ENCODE data around the gene DYNC2I2.
A peak's percentile ranks its signal among the peaks of the same experiment; 100 is the strongest.
"Not testable (repeated sequence)": the region's sequence is repeated elsewhere in the genome, so short reads cannot be mapped to it uniquely, and the experiment has no call there.

Gene DYNC2I2

DNA sequence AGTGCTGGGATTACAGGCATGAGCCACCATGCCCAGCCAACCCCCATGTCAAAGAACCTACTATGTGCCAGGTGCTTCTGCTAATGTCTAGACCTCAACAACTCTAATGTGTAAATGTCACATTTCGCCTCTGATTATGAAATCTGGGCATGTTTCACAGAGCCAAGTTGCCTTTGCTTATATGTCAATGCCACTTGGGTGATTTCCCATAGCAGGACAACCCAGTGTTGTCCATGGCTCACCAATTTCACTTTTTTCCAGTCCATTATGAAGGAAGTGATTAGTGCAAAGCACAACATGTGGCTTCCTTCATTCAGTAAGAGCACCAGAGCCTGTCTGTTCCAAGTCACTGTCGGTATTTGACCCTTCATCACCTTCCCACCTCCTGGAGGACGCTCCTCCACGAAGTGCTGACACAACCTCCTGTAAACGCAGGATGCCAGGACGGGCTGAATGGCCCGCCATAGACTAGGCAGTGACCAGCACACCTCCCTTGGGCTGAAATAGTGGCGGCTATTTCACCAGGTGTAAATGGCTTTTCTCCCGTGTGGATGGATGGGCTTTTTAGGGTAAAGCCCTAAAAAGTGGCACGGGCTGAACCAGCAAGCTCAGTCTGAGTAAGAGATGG lies 44.7 kb upstream of the DYNC2I2 start:
- TF ChIP-seq Cebpa-rat (IDR thresholded peaks at IDR 0.05) = no peak
- H3K4me3 ChIP-seq = no peak overlapping the region
- peak overlapping the region in 2 of 11 experiments; percentile 86 to 88; a peak in 1 of 22 replicates for H3K9ac ChIP-seq
- H3K27ac ChIP-seq = no peak overlapping the region
- peaks cover 9 to 26% (median 17%) of the 10 kb centered on the region in 11 experiments for H3K36me3 ChIP-seq
- H3K4me2 ChIP-seq = peak overlapping the region in 8 of 11 experiments; percentile 82 to 99 (median 97); a peak in 7 of 22 replicates
- H3K27me3 ChIP-seq = no peaks in the 10 kb centered on the region
- no peaks in the 10 kb centered on the region for H3K9me3 ChIP-seq (replicated peaks in 1 of 11)
- H3K4me1 ChIP-seq = peaks cover 15 to 45% (median 40%) of the 10 kb centered on the region in 10 experiments
- peaks cover 0 to 36% (median 18%) of the 10 kb centered on the region in 11 experiments; a peak in 16 of 22 replicates for H4K20me1 ChIP-seq

GRCh38 chr9:128699096-128699795 lies 42.6 kb upstream of the DYNC2I2 start:
- H3K27ac ChIP-seq; H3K9ac ChIP-seq; H3K27me3 ChIP-seq; H3K9me3 ChIP-seq (replicated peaks in 1 of 11); H3K4me2 ChIP-seq; H3K4me3 ChIP-seq: not testable (repeated sequence)
- H3K36me3 ChIP-seq = peaks cover 25 to 38% (median 33%) of the 10 kb centered on the region in 11 experiments
- peaks cover 14 to 24% (median 21%) of the 10 kb centered on the region in 10 experiments for H3K4me1 ChIP-seq
- H4K20me1 ChIP-seq = peaks cover 0 to 54% (median 31%) of the 10 kb centered on the region in 11 experiments; a peak in 20 of 22 replicates

GRCh38 chr9:128696923-128697707 lies 40.5 kb upstream of the DYNC2I2 start:
- H3K9me3 ChIP-seq (replicated peaks in 1 of 11) = no peaks in the 10 kb centered on the region
- H3K4me1 ChIP-seq = peaks cover 8 to 31% (median 16%) of the 10 kb centered on the region in 10 experiments; a peak in 19 of 20 replicates
- H3K4me2 ChIP-seq = no peak overlapping the region
- H3K4me3 ChIP-seq = no peak overlapping the region
- TF ChIP-seq Cebpa-rat (IDR thresholded peaks at IDR 0.05) = no peak
- H3K27me3 ChIP-seq = no peaks in the 10 kb centered on the region
- H3K9ac ChIP-seq = no peak overlapping the region
- no peak overlapping the region for H3K27ac ChIP-seq
- peaks cover 46 to 59% (median 55%) of the 10 kb centered on the region in 11 experiments for H3K36me3 ChIP-seq
- peaks cover 11 to 75% (median 53%) of the 10 kb centered on the region in 11 experiments; a peak in 21 of 22 replicates for H4K20me1 ChIP-seq

GRCh38 chr9:128694344-128694743 lies 37.7 kb upstream of the DYNC2I2 start:
- H3K36me3 ChIP-seq = peaks cover 56 to 81% (median 75%) of the 10 kb centered on the region in 11 experiments

GRCh38 chr9:128693738-128694137 lies 37.1 kb upstream of the DYNC2I2 start:
- Histone ChIP-seq H3K36me3 (peaks cover 56 to 81% (median 75%) of the 10 kb centered on the region in 11 experiments), H4K20me1 (peaks cover 33 to 80% (median 75%) of the 10 kb centered on the region in 11 experiments), H3K4me1 (peaks cover 13 to 36% (median 19%) of the 10 kb centered on the region in 10 experiments; a peak in 19 of 20 replicates)
- not testable (repeated sequence) for H3K27me3 ChIP-seq; H3K9me3 ChIP-seq (replicated peaks in 1 of 11); H3K4me2 ChIP-seq; H3K9ac ChIP-seq; H3K27ac ChIP-seq; H3K4me3 ChIP-seq

More at GRCh38 chr9:128694344-128694743, 37.7 kb upstream of the DYNC2I2 start:
- Histone ChIP-seq H3K9me3 (replicated peaks in 1 of 11) (no peaks in the 10 kb centered on the region; a peak in 1 of 22 replicates), H3K4me2 (no peak overlapping the region), H4K20me1 (peaks cover 33 to 80% (median 75%) of the 10 kb centered on the region in 11 experiments), H3K9ac (no peak overlapping the region), H3K4me1 (peaks cover 13 to 36% (median 19%) of the 10 kb centered on the region in 10 experiments; a peak in 19 of 20 replicates), H3K4me3 (no peak overlapping the region), H3K27me3 (no peaks in the 10 kb centered on the region), H3K27ac (no peak overlapping the region)
- TF ChIP-seq Cebpa-rat (IDR thresholded peaks at IDR 0.05) = no peak

GRCh38 chr9:128690684-128691034 lies 34.0 kb upstream of the DYNC2I2 start:
- peak overlapping the region; percentile 18 to 99 (median 97); a peak in 21 of 22 replicates for H3K27ac ChIP-seq
- TF ChIP-seq Cebpa-rat (IDR thresholded peaks at IDR 0.05) = no peak
- H3K4me2 ChIP-seq = peak overlapping the region; percentile 77 to 96 (median 84)
- H3K27me3 ChIP-seq = no peaks in the 10 kb centered on the region
- peak overlapping the region; percentile 77 to 99 (median 92) for H3K4me3 ChIP-seq
- no peaks in the 10 kb centered on the region; a peak in 1 of 22 replicates for H3K9me3 ChIP-seq (replicated peaks in 1 of 11)
- peaks cover 42 to 66% (median 49%) of the 10 kb centered on the region in 10 experiments for H3K4me1 ChIP-seq
- H3K36me3 ChIP-seq = peaks cover 40 to 56% (median 51%) of the 10 kb centered on the region in 11 experiments
- peak overlapping the region; percentile 88 to 99 (median 97) for H3K9ac ChIP-seq
- peaks cover 33 to 55% (median 52%) of the 10 kb centered on the region in 11 experiments for H4K20me1 ChIP-seq

DNA sequence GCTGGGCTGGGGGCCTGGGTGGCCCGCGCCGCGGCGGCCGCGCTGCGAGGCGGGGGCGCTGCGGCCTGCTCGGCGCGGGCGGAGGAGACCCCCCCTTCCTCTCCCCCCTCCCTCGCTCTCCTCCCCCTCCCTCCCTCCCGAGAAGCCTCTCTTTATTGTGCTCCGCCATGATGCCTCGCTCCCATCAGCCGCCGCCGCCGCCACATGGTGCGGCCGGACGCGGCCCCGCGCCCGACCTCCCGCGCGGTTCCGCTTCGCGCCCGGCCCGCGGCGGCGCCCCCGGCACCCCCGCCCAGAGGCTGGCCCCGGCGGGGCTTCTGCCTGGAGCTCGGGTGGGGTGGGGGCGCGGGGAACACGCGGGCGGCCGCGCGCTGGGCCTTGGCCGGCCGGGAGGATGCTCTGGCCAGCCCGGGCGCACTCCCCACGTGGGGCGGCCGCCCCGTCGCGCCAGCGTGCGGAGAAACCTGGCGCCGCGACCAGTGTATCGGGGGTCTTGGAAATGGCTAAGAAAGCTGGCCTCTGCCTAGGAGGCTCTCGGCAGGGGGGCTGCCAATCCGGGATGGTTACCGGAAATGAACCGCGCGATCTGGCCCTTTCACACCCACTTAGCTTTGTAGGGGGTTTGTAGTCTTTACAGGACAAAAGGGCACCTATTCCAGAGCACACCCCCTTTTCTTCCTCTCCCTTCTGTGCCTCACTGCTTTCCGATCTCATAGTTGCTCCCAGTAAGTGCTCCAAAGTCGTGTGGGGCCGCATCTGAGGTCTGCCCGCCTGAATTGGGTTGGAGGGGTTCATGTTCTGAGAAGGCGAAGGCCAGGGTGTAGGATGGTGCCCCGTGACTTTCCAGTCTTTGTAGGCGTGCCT lies 33.4 kb upstream of the DYNC2I2 start:
- H3K9ac ChIP-seq = peak overlapping the region; percentile 88 to 99 (median 97)
- peak overlapping the region; percentile 18 to 99 (median 97); a peak in 21 of 22 replicates for H3K27ac ChIP-seq
- no peaks in the 10 kb centered on the region; a peak in 1 of 22 replicates for H3K9me3 ChIP-seq (replicated peaks in 1 of 11)
- H3K4me2 ChIP-seq = peak overlapping the region; percentile 77 to 96 (median 84)
- no peaks in the 10 kb centered on the region for H3K27me3 ChIP-seq
- H3K4me1 ChIP-seq = peaks cover 48 to 72% (median 55%) of the 10 kb centered on the region in 10 experiments
- no peak for TF ChIP-seq Cebpa-rat (IDR thresholded peaks at IDR 0.05)
- H3K4me3 ChIP-seq = peak overlapping the region; percentile 77 to 99 (median 92)
- H4K20me1 ChIP-seq = peaks cover 33 to 50% (median 49%) of the 10 kb centered on the region in 11 experiments
- peaks cover 37 to 50% (median 47%) of the 10 kb centered on the region in 11 experiments for H3K36me3 ChIP-seq

DNA sequence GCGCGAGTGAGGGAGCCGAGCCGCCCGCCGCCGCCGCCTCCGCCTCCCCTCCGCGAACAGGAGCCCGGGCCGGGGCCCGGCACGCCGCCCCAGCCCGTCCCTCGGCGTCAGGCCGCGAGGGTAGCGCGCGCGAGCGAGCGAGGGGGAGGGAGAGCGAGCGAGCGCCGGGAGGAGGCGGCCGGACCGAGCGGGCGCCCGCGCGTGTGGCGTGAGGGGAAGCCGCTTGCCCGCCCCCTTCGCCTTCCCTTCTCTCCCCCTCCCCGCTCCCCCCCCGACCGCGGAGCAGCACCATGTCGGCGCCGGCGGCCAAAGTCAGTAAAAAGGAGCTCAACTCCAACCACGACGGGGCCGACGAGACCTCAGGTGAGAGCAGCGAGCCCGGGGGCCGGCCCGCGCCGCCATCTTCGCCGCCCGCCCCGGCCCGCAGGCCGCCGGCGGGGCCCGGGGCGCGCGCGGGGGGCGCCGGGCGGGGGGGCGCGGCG lies 32.7 kb upstream of the DYNC2I2 start:
- Histone ChIP-seq H4K20me1 (peaks cover 33 to 45% (median 45%) of the 10 kb centered on the region in 11 experiments), H3K4me3 (peak overlapping the region; percentile 77 to 99 (median 92)), H3K4me1 (peaks cover 54 to 78% (median 62%) of the 10 kb centered on the region in 10 experiments)

More for the DNA sequence above, 32.7 kb upstream of the DYNC2I2 start:
- peak overlapping the region; percentile 77 to 99 (median 97) for H3K27ac ChIP-seq
- H3K9ac ChIP-seq = peak overlapping the region; percentile 88 to 99 (median 97)
- no peak for TF ChIP-seq Cebpa-rat (IDR thresholded peaks at IDR 0.05)
- H3K27me3 ChIP-seq = no peaks in the 10 kb centered on the region
- H3K36me3 ChIP-seq = peaks cover 32 to 44% (median 42%) of the 10 kb centered on the region in 11 experiments
- no peaks in the 10 kb centered on the region; a peak in 1 of 22 replicates for H3K9me3 ChIP-seq (replicated peaks in 1 of 11)
- no peak overlapping the region for H3K4me2 ChIP-seq
